Measurements from ENCODE around the gene ATG4A. TPM values are rescaled to one million over a fixed set of nuclear protein-coding genes. Genes with fewer than 3 reads are reported as not detected.

ATG4A gene
- total RNA-seq, 4 donors from 2014 or later: 9.3 to 23.3 (median 11.1) TPM

DNA sequence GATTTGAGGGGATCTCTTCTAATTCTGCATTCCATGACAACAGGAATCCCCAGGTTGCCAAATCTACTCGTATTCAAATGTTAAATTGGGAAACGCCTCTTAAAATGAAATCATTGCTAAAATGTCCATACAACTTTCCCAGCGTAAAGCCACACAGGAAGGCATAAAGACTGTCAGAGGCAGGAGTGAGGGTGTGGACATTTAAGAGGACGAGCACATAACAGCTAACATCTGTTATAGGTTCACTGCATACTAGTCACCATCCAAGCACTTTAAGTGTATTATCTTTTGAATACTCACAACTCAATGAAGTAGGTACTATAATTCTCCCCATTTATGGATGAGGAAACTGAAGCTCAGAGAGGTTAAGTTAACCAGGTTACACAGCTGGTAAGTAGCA is 35.6 kb downstream of the ATG4A start:
- peaks cover 0 to 19% (median 0%) of the 10 kb centered on the region in 3 donors for H3K36me3 ChIP-seq
- H3K9me3 ChIP-seq: no peaks in the 10 kb centered on the region
- 82 to 88% methylated on average over 4 of the region's 4 CpGs for WGBS, 2 donors
- H3K27ac ChIP-seq: no peak overlapping the region
- TF ChIP-seq, protein P1, sequence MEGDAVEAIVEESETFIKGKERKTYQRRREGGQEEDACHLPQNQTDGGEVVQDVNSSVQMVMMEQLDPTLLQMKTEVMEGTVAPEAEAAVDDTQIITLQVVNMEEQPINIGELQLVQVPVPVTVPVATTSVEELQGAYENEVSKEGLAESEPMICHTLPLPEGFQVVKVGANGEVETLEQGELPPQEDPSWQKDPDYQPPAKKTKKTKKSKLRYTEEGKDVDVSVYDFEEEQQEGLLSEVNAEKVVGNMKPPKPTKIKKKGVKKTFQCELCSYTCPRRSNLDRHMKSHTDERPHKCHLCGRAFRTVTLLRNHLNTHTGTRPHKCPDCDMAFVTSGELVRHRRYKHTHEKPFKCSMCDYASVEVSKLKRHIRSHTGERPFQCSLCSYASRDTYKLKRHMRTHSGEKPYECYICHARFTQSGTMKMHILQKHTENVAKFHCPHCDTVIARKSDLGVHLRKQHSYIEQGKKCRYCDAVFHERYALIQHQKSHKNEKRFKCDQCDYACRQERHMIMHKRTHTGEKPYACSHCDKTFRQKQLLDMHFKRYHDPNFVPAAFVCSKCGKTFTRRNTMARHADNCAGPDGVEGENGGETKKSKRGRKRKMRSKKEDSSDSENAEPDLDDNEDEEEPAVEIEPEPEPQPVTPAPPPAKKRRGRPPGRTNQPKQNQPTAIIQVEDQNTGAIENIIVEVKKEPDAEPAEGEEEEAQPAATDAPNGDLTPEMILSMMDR (IDR thresholded peaks at IDR 0.05): no peak
- TF ChIP-seq EP300 (IDR thresholded peaks at IDR 0.05) (no peak), POLR2A (IDR thresholded peaks at IDR 0.05) (no peak)
- H3K4me3 ChIP-seq: no peak overlapping the region
- no peak for DNase-seq (ENCODE audit: low spot score in 2 of 2)
- H3K4me1 ChIP-seq: peaks cover 0 to 4% (median 0%) of the 10 kb centered on the region in 4 donors
- peaks cover 0 to 9% of the 10 kb centered on the region in 2 donors for H3K27me3 ChIP-seq

DNA sequence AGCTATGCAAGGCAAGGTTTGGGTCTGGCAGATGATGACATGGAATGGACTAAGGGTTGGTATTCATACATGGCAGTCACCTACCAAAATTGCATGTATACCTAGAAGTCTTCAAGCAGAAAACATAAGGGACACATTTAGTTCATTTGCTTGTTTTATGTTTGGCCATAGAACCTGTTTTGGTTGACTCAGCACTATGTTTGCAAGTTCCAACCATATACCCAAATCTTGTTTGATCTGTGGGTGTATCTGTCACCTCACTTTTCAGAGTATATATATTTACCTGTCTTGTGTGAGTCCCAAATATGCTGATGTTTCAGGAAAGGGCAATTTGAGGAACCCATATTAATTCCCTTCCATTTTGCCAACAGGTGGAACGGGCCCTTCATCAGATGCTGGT is 39.3 kb downstream of the ATG4A start:
- Histone ChIP-seq H3K27ac (no peak overlapping the region), H3K4me3 (no peak overlapping the region), H3K9me3 (no peaks in the 10 kb centered on the region), H3K4me1 (no peaks in the 10 kb centered on the region), H3K36me3 (peaks cover 0 to 36% (median 0%) of the 10 kb centered on the region in 3 donors), H3K27me3 (peaks cover 0 to 11% of the 10 kb centered on the region in 2 donors)
- 75 to 100% methylated on average over 1 of the region's 1 CpG for WGBS, 2 donors
- TF ChIP-seq, protein P1 (IDR thresholded peaks at IDR 0.05): no peak
- no peak for TF ChIP-seq POLR2A (IDR thresholded peaks at IDR 0.05)
- TF ChIP-seq EP300 (IDR thresholded peaks at IDR 0.05): no peak
- no peak for DNase-seq (ENCODE audit: low spot score in 2 of 2)

DNA sequence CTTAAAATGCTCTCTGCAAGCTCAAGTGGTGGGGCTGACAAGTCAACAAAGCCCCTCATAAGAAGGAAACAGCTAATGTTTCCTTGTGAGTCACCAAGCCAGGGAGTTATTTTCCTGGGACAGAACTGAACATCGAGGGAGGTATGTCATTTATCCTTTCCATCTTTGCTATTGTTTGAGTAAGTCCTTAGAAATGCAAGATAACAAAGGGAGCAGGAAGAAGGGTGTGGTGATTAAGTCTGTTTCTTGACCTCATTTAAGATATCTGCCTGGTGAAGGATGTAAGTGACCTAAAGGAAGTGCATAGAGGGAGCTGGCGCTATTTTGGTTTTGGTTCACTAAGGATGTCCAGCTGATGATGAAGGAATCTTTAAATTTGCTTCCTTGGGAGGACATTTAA is 39.9 kb downstream of the ATG4A start:
- Histone ChIP-seq H3K4me1 (no peaks in the 10 kb centered on the region), H3K36me3 (peaks cover 0 to 36% (median 0%) of the 10 kb centered on the region in 3 donors), H3K4me3 (no peak overlapping the region), H3K27ac (no peak overlapping the region), H3K9me3 (no peaks in the 10 kb centered on the region), H3K27me3 (peaks cover 0 to 10% of the 10 kb centered on the region in 2 donors)
- 79 to 86% methylated on average over 2 of the region's 2 CpGs for WGBS, 2 donors
- no peak for DNase-seq (ENCODE audit: low spot score in 2 of 2)
- TF ChIP-seq, protein P1 (IDR thresholded peaks at IDR 0.05): no peak
- no peak for TF ChIP-seq POLR2A (IDR thresholded peaks at IDR 0.05)
- TF ChIP-seq EP300 (IDR thresholded peaks at IDR 0.05): no peak

DNA sequence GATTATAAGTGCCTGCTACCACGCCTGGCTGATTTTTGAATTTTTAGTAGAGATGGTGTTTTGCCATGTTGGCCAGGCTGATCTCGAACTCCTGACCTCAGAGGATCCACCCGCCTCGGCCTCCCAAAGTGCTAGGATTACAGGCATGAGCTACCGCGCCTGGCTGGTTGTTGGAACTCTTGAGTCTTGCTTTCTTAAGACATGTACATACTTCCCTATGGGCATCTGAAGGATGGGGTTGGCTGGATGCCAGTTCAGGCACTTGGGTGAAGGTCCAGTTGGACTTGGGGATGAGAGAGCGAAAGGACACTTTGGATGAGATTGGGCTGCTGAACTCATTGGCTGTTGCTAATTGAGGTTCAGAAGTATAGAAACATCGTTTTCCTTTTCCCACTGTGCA is 40.5 kb downstream of the ATG4A start:
- Histone ChIP-seq H3K27ac (no peak overlapping the region), H3K9me3 (no peaks in the 10 kb centered on the region), H3K4me1 (no peaks in the 10 kb centered on the region), H3K27me3 (peaks cover 0 to 10% of the 10 kb centered on the region in 2 donors), H3K4me3 (no peak overlapping the region), H3K36me3 (peaks cover 0 to 37% (median 0%) of the 10 kb centered on the region in 3 donors)
- WGBS, 2 donors: 87 to 100% methylated on average over 8 of the region's 8 CpGs
- no peak for DNase-seq (ENCODE audit: low spot score in 2 of 2)
- TF ChIP-seq EP300 (IDR thresholded peaks at IDR 0.05) (no peak), POLR2A (IDR thresholded peaks at IDR 0.05) (no peak)
- TF ChIP-seq, protein P1 (IDR thresholded peaks at IDR 0.05): no peak

DNA sequence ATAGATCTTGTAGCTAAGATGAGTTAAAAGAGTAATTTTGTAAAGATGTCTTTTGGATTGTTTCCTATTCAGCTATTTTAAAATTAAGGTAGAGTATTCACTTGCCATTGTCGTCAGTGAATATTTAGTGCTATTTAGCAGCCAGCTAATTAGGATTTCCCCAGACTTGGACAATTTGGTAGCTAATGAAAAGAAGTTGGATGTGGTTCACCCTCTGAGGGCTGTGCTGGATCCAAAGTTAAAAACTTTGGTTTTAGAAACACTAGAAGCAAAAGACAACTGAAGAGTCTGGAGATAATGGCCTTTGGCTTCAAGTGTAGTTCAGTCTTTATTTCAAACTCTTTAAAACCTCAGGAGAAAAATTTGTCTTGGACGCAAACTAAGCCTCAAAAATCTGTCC is 41.3 kb downstream of the ATG4A start:
- H3K4me3 ChIP-seq: no peak overlapping the region
- no peak for TF ChIP-seq POLR2A (IDR thresholded peaks at IDR 0.05)
- TF ChIP-seq, protein P1 (IDR thresholded peaks at IDR 0.05): no peak
- TF ChIP-seq EP300 (IDR thresholded peaks at IDR 0.05): no peak
- DNase-seq (ENCODE audit: low spot score in 2 of 2): no peak
- no peak overlapping the region for H3K27ac ChIP-seq
- WGBS, 2 donors: 70 to 74% methylated on average over 2 of the region's 2 CpGs
- no peaks in the 10 kb centered on the region for H3K9me3 ChIP-seq
- H3K4me1 ChIP-seq: no peaks in the 10 kb centered on the region
- H3K36me3 ChIP-seq: peaks cover 0 to 44% (median 0%) of the 10 kb centered on the region in 3 donors
- peaks cover 0 to 10% of the 10 kb centered on the region in 2 donors for H3K27me3 ChIP-seq

Data from tibial nerve (tissue), 4 donors.